Stimulated activated CD4-positive, alpha-beta T cell treated with anti-CD3 and anti-CD28 coated beads, Interleukin-12 subunit alpha, Interleukin-12 subunit beta, amount 100 ng/mL, for 4 hours (primary cell): ENCODE data around the gene CACNA1B.
"Not testable (repeated sequence)": the region's sequence is repeated elsewhere in the genome, so short reads cannot be mapped to it uniquely, and the experiment has no call there.

Experiments used
- DNase-seq: peaks from one replicate; pipeline ENCODE4 v3.0.0-alpha.2; 2020

CACNA1B gene

DNA sequence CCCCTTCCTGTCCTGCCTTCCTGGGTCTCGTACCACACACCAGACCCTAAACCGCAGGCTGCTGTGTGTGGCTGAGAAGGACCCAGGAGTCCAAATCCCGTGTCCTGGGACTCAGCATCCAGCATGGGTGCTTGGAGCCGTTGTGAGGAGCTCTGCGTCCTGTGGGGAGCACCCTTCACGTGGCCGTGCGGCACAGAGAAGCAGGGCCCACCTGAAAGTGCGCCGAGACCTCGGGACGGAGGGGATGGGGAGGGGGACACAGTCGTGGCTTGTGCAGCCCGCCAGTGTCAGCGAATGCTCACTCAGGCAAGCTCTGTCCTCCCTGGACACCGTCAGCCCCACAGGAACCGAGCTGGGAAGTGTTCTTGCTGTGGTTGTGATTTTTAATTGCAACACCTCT lies 244.6 kb downstream of the CACNA1B start:
- no peak for DNase-seq

DNA sequence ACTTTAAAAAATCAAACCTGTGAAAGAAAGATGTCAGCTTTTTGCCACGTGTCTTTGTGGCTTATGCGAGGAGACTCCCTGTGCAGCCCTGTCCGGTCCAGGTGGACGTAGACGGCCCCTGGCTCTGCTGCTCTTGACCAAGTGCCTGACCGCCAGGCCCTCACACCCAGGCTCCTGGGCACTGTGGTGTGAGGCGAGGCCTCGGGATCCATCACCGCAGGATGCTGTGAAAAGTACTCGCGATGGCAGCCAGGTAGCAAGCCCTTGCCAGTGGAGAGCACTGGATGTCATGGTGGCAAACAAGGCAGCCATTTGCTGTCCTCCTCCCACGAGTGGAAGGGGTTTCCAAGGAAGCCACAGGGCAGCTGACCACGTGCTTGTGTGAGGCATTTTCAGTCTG lies 245.1 kb downstream of the CACNA1B start:
- no peak for DNase-seq

DNA sequence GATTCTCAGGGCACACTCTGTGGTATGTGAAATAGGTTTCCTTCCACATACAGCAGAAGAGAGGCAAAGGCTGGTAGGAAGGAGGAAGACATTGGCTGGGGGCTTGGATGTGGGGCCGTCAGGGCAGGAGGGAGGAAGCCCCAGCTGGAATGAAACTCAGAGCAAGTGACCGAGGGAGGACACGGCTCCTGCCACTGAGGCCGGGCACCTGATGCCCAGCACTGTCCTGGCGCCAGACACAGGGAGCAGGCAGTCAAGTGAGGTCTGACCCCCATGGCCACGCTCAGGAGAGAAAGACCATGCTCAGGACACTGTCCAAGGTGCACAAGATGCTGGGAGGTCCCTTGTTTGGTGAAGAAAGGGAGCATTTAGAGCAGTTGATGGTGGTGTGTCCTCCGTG lies 245.5 kb downstream of the CACNA1B start:
- no peak for DNase-seq

DNA sequence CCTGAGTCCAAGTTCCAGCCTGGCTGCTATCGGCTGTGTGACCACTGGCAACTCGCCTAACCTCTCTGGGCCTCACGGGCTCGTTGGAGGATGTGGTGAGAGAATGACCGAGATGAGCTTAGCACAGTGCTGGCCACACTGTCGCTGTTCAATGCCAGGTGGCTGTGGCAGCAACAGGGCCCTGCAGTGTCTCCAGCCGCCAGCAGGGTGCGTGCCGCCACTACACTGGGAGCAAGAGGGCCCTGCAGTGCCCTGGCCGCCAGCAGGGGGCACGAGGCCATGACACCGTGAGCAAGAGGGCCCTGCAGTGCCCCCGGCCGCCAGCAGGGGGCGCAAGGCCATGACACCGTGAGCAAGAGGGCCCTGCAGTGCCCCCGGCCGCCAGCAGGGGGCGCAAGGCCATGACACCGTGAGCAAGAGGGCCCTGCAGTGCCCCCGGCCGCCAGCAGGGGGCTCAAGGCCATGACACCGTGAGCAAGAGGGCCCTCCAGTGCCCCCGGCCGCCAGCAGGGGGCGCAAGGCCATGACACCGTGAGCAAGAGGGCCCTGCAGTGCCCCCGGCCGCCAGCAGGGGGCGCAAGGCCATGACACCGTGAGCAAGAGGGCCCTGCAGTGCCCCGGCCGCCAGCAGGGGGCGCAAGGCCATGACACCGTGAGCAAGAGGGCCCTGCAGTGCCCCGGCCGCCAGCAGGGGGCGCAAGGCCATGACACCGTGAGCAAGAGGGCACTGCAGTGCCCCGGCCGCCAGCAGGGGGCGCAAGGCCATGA lies 248.7 kb downstream of the CACNA1B start:
- DNase-seq, result not testable (repeated sequence)

DNA sequence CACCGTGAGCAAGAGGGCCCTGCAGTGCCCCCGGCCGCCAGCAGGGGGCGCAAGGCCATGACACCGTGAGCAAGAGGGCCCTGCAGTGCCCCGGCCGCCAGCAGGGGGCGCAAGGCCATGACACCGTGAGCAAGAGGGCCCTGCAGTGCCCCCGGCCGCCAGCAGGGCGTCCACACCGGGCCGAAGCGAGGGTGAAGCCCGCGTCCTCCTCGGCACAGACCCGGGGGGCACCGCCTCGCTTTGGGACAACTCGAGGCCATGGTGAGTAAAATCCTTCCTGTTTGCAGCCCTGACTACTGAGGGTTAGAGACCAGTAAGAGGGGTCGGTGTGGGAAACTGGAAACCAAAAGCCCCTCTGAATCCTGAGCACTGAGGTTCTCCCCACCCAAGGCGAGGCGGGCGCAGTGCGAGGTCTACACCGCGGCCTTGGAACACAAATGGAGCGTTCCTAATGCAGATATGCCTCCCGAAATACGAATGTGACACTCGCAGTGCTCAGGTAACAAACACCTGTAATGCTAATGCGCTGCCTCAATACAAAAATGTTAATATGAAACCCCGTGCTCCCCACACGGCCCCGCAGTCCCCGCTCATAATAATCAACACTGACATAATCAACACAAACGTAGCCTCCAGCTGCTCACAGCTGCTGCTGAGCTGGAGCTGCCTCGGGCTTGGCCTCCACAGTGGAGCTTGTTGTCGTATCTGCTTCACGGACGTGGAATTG lies 249.4 kb downstream of the CACNA1B start:
- DNase-seq, result not testable (repeated sequence)

DNA sequence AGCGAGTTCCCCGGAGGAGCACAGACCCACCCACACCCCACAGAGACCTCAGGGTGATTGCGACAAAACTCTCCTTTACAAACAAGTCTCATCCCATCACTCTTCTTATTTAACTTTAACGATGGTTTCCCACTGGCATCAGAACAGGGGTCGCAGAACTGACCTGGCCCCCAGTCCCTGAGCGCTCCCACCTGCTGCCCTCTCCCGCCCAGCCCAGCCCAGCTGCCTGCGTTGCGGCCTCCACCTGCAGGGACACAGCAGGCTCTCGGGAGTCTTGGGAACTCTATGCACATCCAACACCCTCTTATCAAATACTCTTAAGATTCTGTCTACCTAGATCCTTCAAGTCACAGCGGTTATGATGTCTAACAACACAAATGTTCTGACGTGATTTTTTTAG lies 250.4 kb downstream of the CACNA1B start:
- DNase-seq, result not testable (repeated sequence)

DNA sequence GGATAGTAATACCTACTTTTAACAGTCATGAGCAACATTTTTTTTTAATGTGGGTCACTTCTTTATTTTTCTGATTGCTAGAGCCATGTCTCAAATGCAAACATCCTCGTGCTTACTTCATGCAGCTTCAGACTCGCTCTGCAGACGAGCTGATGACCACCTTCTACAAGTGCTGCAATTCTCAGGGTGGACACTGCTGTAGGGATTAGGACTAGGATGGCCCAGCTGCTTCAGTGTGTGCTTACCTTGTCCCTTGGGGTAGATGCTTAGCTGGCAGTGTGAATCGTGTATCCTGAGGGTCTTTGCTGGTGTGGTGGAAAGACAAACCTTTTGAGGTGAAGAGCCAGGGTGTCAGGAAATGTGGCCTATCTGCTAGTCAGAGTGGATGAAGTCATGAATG lies 251.7 kb downstream of the CACNA1B start:
- not testable (repeated sequence) for DNase-seq

DNA sequence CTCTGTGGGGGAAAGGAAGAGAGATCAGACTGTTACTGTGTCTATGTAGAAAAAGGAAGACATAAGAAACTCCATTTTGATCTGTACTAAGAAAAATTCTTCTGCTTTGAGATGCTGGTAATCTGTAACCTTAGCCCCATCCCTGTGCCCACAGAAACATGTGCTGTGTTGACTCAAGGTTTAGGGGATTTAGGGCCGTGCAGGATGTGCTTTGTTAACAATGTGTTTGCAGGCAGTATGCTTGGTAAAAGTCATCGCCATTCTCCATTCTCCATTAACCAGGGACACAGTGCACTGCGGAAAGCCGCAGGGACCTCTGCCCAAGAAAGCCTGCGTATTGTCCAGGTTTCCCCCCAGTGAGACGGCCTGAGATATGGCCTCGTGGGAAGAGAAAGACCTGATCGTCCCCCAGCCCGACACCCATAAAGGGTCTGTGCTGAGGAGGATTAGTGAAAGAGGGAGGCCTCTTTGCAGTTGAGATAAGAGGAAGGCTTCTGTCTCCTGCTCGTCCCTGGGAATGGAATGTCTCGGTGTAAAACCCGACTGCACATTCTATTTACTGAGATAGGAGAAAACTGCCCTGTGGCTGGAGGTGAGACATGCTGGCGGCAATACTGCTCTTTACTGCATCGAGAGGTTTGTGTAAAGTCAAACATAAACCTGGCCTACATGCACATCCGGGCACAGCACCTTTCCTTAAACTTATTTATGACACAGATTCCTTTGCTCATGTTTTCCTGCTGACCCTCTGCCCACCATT lies 255.5 kb downstream of the CACNA1B start:
- not testable (repeated sequence) for DNase-seq

DNA sequence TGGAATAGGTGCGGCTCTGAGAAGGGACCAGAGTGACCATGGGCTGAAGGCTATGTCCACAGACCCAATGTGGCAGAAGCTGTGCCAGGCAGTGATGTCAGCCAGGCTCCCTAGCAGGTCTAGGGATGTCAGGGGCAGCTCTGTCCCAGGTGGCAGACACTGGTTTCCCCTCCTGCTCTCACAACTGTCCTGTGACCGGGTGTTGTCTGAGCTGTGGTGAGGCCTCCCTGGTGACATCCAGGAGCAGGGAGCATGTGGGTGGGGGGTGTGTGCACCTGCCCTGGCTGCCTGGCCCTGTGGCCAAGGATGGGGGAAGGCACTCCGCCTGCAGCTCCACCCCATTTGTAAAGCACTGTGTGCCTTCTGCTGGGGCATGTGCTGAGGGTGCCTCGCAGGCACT lies 257.0 kb downstream of the CACNA1B start:
- DNase-seq, result not testable (repeated sequence)

DNA sequence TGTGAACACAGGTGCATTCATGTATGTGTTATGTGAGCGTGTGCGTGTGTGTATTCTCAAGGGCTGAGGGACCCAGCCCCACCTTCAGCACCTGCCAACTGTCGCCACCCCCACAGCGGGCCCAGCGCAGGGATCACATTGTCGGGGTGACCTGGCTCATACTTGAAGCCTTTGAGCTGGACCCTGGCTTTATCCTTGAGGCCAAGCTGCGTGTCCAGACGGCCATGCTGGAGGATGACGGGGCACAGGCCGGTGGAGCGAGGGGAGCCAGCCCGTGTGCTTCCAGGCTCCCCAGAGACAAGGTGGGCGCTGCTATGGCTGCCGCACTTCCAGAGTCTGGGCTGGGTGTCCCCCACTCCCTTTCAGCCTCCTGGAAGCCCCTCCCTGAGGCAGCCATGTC lies 261.5 kb downstream of the CACNA1B start:
- DNase-seq, result not testable (repeated sequence)

DNA sequence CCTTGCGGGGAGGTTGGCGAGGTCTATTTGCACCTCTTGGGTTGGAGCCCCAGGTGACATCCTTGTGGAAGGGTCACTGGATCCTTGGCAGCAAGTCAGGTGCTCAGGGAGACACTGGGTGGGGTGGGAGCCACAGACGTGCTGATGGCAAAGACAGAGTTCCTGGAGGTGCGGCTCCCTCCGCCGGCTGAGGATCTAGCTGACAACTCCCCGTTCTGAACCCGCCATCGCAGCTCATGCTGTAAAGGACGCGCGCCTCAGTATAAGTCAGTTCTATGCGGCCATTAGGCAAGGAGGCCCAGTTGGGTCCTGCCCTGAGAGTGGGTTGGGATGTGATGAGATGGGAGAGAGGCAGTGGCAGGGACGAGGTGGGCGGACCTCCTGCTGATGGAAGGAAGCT lies 263.4 kb downstream of the CACNA1B start:
- not testable (repeated sequence) for DNase-seq

DNA sequence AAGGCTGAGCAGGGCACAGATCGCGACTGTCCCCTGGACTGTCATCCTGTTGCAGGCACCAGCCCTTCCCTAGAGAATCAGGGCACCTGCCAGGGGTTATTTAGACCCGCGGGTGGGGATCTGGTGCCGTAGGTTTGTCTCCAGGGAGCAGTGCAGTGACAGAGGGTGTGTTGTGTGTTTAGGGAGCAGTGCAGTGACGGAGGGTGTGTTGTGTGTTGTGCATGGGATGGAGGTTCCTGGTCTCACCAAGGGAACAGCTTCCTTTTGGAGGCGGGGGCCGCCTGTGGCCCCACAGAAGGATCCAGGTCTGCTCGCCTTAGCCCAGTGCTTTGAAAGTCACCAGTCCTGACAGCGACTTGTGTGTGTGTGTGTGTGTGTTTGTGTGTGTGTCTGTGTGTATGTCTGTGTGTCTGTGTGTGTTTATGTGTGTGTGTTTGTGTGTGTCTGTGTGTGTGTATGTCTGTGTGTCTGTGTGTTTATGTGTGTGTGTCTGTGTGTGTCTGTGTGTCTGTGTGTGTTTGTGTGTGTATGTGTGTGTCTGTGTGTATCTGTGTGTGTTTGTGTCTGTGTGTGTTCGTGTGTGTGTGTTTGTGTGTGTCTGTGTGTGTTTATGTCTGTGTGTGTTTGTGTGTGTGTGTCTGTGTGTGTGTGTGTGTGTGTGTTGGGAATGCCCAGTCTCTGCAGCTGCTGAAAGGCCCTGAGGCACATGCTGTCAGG lies 265.1 kb downstream of the CACNA1B start:
- DNase-seq, result not testable (repeated sequence)

DNA sequence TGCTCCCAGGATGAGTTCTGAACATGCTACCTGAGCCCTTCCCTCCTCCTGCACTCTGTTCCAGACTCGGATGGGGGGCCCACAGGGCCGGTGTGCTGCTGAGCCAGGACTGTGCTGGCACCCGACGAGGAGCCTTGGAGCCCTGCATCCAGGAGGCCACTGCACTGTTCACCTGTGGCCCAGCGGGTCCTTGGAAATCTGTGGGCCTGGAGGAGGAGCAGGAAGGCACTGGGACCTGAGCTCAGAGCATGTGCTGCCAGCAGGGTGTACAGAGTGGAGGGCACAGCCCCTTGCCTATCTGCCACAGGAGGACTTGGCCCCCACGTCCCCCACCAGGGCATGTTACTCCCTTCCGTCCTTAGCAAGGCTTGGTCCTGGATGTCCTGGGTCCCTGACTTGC lies 265.9 kb downstream of the CACNA1B start:
- DNase-seq, result not testable (repeated sequence)

DNA sequence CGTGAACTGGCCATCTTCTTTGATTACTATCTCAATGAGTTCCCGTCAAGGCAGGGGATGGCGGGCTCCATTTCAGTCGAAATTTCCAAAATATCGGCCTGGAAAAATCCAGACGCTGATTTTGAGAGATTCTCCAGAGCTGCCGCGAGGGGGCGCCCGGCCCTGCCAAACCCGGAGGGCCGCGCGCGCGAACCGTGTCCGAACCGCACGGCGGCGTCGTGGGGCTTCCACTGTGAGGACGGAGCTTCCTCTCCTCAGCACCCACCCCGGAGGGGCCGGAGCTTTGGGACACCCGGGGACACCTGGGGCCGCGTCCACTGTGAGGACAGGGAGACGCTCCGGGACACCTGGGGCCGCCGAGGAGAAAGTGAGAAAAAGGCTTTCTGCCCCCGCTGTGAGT lies 270.0 kb downstream of the CACNA1B start:
- DNase-seq, result peak; percentile 41

DNA sequence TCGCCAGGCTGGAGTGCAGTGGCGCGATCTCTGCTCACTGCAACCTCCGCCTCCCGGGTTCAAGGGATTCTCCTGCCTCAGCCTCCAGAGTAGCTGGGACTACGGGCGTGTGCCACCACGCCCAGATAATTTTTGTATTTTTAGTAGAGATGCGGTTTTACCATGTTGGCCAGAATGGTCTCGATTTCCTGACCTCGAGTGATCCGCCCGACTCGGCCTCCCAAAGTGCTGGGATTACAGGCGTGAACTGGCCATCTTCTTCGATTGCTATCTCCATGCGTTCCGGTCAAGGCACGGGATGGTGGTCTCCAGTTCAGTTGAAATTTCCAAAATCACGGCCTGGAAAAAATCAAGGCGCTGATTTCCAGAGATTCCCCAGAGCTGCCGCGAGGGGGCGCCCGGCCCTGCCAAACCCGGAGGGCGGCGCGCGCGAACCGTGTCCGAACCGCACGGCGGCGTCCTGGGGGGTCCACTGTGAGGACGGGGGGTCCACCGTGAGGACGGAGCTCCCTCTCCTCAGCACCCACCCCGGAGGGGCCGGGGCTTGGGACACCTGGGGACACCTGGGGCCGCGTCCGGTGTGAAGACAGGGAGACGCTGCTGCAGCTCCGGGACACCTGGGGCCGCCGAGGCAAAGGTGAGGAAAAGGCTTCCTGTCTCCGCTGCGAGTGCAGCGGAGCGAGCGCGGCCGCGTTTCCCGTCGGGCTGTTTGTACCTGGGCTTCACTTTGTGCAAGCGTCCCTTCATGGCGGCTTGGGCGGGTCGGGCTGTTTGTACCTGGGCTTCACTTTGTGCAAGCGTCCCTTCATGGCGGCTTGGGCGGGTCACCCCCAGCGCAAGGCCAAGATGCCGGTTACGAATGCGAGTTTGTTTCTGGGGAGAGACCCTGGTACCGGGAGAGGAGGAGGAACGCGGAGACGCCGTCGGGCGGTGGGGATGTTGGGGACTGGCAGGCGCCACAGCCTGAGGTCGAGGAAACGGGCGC lies 272.4 kb downstream of the CACNA1B start:
- DNase-seq, result peak; percentile 27

DNA sequence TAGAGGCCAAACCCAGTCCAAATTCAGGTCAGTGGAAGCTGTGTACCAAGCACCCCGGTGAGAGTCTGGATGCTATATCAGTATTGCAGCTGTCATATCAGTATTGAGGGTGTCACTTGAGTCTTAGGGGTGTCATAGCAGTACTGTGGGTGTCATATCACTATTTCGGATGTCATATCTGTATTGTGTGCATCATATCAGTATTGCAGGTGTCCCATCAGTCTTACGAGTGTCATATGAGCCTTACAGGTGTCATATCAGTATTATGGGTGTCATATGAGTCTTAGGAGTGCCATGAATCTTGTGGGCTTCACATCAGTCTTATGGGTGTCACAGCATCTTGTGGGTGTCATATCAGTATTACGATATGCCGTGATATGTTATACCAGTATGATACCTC lies 278.2 kb downstream of the CACNA1B start:
- DNase-seq, result not testable (repeated sequence)

DNA sequence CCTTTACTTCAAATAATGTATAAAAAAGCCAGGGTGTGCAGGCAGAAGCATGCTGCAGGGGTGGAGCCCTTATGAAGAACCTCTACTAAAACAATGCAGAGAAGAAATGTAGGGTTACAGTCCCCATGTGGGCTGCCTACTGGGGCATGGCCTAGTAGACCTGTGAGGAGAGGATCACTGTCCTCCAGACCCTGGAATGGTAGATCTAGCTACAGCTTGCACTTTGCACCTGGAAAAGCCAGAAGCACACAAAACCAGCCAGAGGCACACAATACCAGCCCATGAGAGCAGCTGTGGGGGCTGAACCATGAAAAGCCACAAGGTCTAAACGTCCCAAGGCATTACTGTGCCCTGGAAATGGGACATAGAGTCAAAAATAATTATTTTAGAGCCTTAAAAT lies 289.2 kb downstream of the CACNA1B start:
- not testable (repeated sequence) for DNase-seq
